Measurements from ENCODE around the gene ZNF684. TPM values are rescaled to one million over a fixed set of nuclear protein-coding genes. Genes with fewer than 3 reads are reported as not detected.

Gene ZNF684
- total RNA-seq, 4 donors from 2014 or later, result 0.27 to 3.1 (median 1.6) TPM

DNA sequence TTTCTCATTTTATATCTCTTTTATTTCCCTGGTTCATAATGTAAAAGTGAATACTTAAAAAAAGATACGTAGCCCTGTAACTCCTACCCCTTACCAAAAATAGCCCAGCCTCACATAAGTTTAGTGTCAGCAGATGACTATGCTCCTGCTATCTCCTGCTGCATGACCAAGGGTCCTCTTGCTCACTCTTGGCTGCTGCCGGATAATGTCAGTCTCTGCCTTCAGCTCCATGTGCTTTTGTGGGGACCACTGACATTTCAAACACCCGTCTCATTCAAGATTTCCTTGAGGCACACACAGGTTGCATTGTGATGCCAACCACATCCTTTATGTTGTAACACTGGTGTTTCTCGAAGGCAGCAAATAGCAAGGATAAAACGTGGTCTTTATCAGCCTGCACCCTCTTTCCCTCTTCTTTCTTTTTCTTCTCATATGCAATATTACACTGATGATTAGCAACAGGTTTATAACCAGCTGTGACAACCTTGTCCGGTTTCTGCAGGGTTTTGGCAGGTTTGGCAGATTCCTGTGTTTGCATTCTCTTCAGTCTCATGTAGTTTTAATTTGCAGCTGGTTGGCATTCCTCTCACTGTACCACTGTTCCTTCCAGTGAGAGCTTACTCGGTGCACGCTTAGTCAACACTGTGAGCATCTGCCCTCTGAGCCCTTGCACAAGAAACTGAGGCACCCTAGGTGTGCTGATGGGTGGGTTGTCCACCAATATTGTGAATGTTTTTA is 62.2 kb downstream of the ZNF684 start:
- no peaks in the 10 kb centered on the region for H3K36me3 ChIP-seq

DNA sequence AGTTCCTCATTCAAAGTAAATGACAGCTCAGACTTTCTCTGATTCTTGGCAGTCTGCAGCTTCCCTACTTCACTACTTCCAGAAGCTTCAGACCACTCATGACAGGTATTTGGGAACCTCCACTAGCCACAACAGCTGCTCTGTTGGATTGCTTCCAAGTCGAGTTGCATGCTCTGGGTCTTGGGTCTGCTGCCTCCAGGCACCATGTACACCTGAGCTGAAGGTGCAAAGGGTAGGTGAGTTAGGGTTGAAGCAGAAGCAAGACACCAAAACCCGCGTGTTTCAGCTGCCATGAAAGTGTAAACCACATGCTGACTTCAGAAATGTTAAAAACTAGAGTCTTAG is 62.7 kb downstream of the ZNF684 start:
- WGBS, 2 donors, result 56 to 83% methylated on average over 2 to 3 of the region's 3 CpGs
- Histone ChIP-seq H3K9me3 (no peaks in the 10 kb centered on the region), H3K4me1 (peaks cover 0 to 21% (median 0%) of the 10 kb centered on the region in 3 donors), H3K36me3 (no peaks in the 10 kb centered on the region), H3K27me3 (no peaks in the 10 kb centered on the region), H3K27ac (no peak overlapping the region), H3K4me3 (no peak overlapping the region)
- intact Hi-C loops (cut with DNase I), result no loop called here
- no peak for DNase-seq
- no peak for TF ChIP-seq POLR2A (IDR thresholded peaks at IDR 0.05)
- TF ChIP-seq, protein P1, sequence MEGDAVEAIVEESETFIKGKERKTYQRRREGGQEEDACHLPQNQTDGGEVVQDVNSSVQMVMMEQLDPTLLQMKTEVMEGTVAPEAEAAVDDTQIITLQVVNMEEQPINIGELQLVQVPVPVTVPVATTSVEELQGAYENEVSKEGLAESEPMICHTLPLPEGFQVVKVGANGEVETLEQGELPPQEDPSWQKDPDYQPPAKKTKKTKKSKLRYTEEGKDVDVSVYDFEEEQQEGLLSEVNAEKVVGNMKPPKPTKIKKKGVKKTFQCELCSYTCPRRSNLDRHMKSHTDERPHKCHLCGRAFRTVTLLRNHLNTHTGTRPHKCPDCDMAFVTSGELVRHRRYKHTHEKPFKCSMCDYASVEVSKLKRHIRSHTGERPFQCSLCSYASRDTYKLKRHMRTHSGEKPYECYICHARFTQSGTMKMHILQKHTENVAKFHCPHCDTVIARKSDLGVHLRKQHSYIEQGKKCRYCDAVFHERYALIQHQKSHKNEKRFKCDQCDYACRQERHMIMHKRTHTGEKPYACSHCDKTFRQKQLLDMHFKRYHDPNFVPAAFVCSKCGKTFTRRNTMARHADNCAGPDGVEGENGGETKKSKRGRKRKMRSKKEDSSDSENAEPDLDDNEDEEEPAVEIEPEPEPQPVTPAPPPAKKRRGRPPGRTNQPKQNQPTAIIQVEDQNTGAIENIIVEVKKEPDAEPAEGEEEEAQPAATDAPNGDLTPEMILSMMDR (IDR thresholded peaks at IDR 0.05), result no peak

More for the DNA sequence above, 62.2 kb downstream of the ZNF684 start:
- Histone ChIP-seq H3K9me3 (no peaks in the 10 kb centered on the region), H3K4me3 (no peak overlapping the region), H3K4me1 (peaks cover 0 to 21% (median 0%) of the 10 kb centered on the region in 3 donors), H3K27ac (no peak overlapping the region), H3K27me3 (no peaks in the 10 kb centered on the region)
- WGBS, 2 donors, result 32 to 33% methylated on average over 8 of the region's 8 CpGs
- DNase-seq, result no peak
- TF ChIP-seq, protein P1 (IDR thresholded peaks at IDR 0.05), result no peak
- no peak for TF ChIP-seq POLR2A (IDR thresholded peaks at IDR 0.05)
- intact Hi-C loops (cut with DNase I), result no loop called here

DNA sequence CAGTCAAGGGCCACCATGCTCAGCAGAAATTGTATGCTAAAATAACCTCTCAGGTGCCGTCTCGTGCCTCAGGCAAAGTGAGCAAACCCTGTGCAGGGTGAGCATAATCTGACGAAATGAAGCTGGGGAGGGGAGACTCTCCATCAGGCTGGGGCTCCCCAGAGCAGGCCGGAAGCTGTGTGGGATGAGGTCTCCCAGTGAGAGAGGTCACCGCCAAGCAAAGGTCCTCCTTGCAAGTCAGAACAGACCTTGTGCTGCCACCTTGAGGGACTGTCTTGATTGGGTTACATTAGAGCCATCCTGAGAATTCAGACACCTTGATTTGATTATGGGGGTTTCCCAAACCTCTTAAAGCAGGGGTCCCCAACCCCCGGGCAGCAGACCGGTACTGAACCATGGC is 64.2 kb downstream of the ZNF684 start:
- intact Hi-C loops (cut with DNase I), result no loop called here
- Histone ChIP-seq H3K9me3 (no peaks in the 10 kb centered on the region), H3K36me3 (no peaks in the 10 kb centered on the region), H3K27ac (no peak overlapping the region), H3K4me3 (no peak overlapping the region), H3K27me3 (peaks cover 0 to 4% (median 0%) of the 10 kb centered on the region in 4 donors), H3K4me1 (peaks cover 0 to 21% (median 0%) of the 10 kb centered on the region in 3 donors)
- no peak for TF ChIP-seq POLR2A (IDR thresholded peaks at IDR 0.05)
- TF ChIP-seq, protein P1 (IDR thresholded peaks at IDR 0.05), result no peak
- DNase-seq, result no peak
- WGBS, 2 donors, result 74 to 93% methylated on average over 3 to 4 of the region's 7 CpGs

Small RNA genes lying within 50 kb of the gene (small RNA-seq; reads per million reads assigned to genes)
- 0 reads per million in 4 donors for gene AL356379.1

Other genes starting within 250 kb of the ZNF684 start
- gene COL9A2, start 214.4 kb upstream of the ZNF684 start, total RNA-seq, result 1 to 10 TPM in 2 of 4 donors, under 1 TPM in 1, not detected in 1; 0.26 to 4.0 (median 2.1) TPM
- 10 to 100 TPM; 15.1 to 34.9 (median 23.8) TPM for gene SMAP2, start 157.9 kb upstream of the ZNF684 start, total RNA-seq
- gene ZFP69B, start 81.2 kb upstream of the ZNF684 start, total RNA-seq, result 1 to 10 TPM in 1 of 4 donors, under 1 TPM in 3; 0.57 to 1.6 (median 0.70) TPM
- 1 to 10 TPM; 2.6 to 3.7 (median 3.6) TPM for gene ZFP69, start 54.3 kb upstream of the ZNF684 start, total RNA-seq
- gene EXO5, start 22.9 kb upstream of the ZNF684 start, total RNA-seq, result 1 to 10 TPM; 4.9 to 7.1 (median 5.7) TPM
- gene RIMS3, start 134.0 kb downstream of the ZNF684 start, total RNA-seq, result 1 to 10 TPM; 1.0 to 2.5 (median 1.5) TPM
- 10 to 100 TPM; 39.9 to 43.3 (median 41.8) TPM for gene NFYC, start 160.1 kb downstream of the ZNF684 start, total RNA-seq